Measurements from ENCODE around the gene GALNTL6.

GRCh38 chr4:173073939-173074500 is 1260.8 kb downstream of the GALNTL6 start:
- no peak for TF ChIP-seq CTCF (conservative IDR thresholded peaks at IDR 0.05; ENCODE audit: low read length)
- TF ChIP-seq EZH2phosphoT487 (IDR thresholded peaks at IDR 0.05; ENCODE audit: borderline replicate concordance) = no peak
